HG02623 (cell line): Measurements from ENCODE around the gene TES.

ENCODE experiments used
- ATAC-seq: cut with Tn5 transposase; IDR thresholded peaks from one replicate; pipeline ENCODE4 v1.9.1; 2021; ENCODE audit warnings: moderate library complexity; ENCODE audit not compliant: unreplicated experiment

The TES gene

GRCh38 chr7:116193329-116194087 is 16.8 kb upstream of the TES start:
- no peak for ATAC-seq

GRCh38 chr7:116194115-116194514 is 16.2 kb upstream of the TES start:
- no peak for ATAC-seq

GRCh38 chr7:116195451-116195850 is 14.9 kb upstream of the TES start:
- ATAC-seq = no peak

- no peak for ATAC-seq
Measured at GRCh38 chr7:116196947-116197346, 13.4 kb upstream of the TES start.

- no peak for ATAC-seq
Measured at GRCh38 chr7:116197360-116197759, 13.0 kb upstream of the TES start.

GRCh38 chr7:116198748-116199410 is 11.5 kb upstream of the TES start:
- ATAC-seq = no peak

- no peak for ATAC-seq
Measured at GRCh38 chr7:116200963-116201362, 9.4 kb upstream of the TES start.

- no peak for ATAC-seq
Measured at GRCh38 chr7:116206141-116206540, 4.2 kb upstream of the TES start.

- no peak for ATAC-seq
Measured at GRCh38 chr7:116208919-116209318, 1.4 kb upstream of the TES start.

GRCh38 chr7:116209561-116210070 is 723 bp upstream of the TES start:
- no peak for ATAC-seq

GRCh38 chr7:116211006-116211912 is 920 bp downstream of the TES start:
- ATAC-seq = peak; percentile 74

GRCh38 chr7:116211913-116212596 is 1.7 kb downstream of the TES start:
- no peak for ATAC-seq

GRCh38 chr7:116212869-116213268 is 2.5 kb downstream of the TES start:
- no peak for ATAC-seq

GRCh38 chr7:116213361-116214130 is 3.2 kb downstream of the TES start:
- ATAC-seq = no peak

GRCh38 chr7:116214921-116215320 is 4.6 kb downstream of the TES start:
- no peak for ATAC-seq

GRCh38 chr7:116215551-116215950 is 5.2 kb downstream of the TES start:
- no peak for ATAC-seq

- ATAC-seq = no peak
Measured at GRCh38 chr7:116216956-116217571, 6.7 kb downstream of the TES start.

- no peak for ATAC-seq
Measured at GRCh38 chr7:116218051-116218645, 7.8 kb downstream of the TES start.

- no peak for ATAC-seq
Measured at GRCh38 chr7:116218747-116219146, 8.4 kb downstream of the TES start.
